ENCODE results near the gene RAB7A. TPM values are rescaled to one million over a fixed set of nuclear protein-coding genes. Genes with fewer than 3 reads are reported as not detected.

RAB7A gene
- total RNA-seq, 1 experiment from 2014 or later, result 155 TPM

GRCh38 chr3:128801779-128802380 lies 75.9 kb downstream of the RAB7A start:
- no peaks in the 10 kb centered on the region for H3K79me2 ChIP-seq (ENCODE audit: insufficient read depth, low read length)
- no peak overlapping the region for H2BK20ac ChIP-seq (ENCODE audit: low read depth, low read length, poor library complexity, severe bottlenecking)
- no peak for TF ChIP-seq CTCF (conservative IDR thresholded peaks at IDR 0.05)
- H3K23me2 ChIP-seq (ENCODE audit: insufficient read length, low read depth, low read length, poor library complexity, severe bottlenecking), result no peaks in the 10 kb centered on the region
- no peak overlapping the region for H3K9ac ChIP-seq (ENCODE audit: extremely low read depth, insufficient read length, low read length)
- H3K27ac Mint-ChIP-seq, result no peak overlapping the region; a peak in 1 of 7 replicates
- H3K9me3 Mint-ChIP-seq, result no peaks in the 10 kb centered on the region
- no peak overlapping the region for H3K4me3 Mint-ChIP-seq
- no peaks in the 10 kb centered on the region for H3K9me3 ChIP-seq (ENCODE audit: control insufficient read depth, low read depth, low read length)
- H3K27me3 ChIP-seq (ENCODE audit: insufficient read depth, low read length), result no peaks in the 10 kb centered on the region
- no peak overlapping the region for H3T11ph ChIP-seq (ENCODE audit: low read length)
- no peaks in the 10 kb centered on the region for H3K4me1 ChIP-seq (ENCODE audit: insufficient read depth, low read length)
- H2AFZ ChIP-seq (ENCODE audit: low read length), result no peak overlapping the region
- H2BK120ac ChIP-seq (ENCODE audit: low read depth, low read length, poor library complexity, severe bottlenecking), result no peak overlapping the region
- peaks cover 13 to 20% of the 10 kb centered on the region in 2 experiments for H3K4me1 Mint-ChIP-seq
- no peak overlapping the region for H3K14ac ChIP-seq (ENCODE audit: insufficient read depth, low read length)
- H4K8ac ChIP-seq (replicated peaks; ENCODE audit: insufficient read length, low read depth, low read length), result no peak overlapping the region
- no peak overlapping the region for H2BK5ac ChIP-seq (ENCODE audit: insufficient read length, low read length)
- H3K56ac ChIP-seq (ENCODE audit: insufficient read length, low read depth, low read length), result no peak overlapping the region
- no peaks in the 10 kb centered on the region for H4K20me1 ChIP-seq (ENCODE audit: control insufficient read depth, insufficient read depth, insufficient read length)
- H3K79me1 ChIP-seq (ENCODE audit: insufficient read depth, low read depth, low read length, poor library complexity, severe bottlenecking), result peaks cover 2% of the 10 kb centered on the region
- no peak overlapping the region for H2BK15ac ChIP-seq (ENCODE audit: low read depth, low read length)
- no peaks in the 10 kb centered on the region for H3K27me3 Mint-ChIP-seq (ENCODE audit: low read depth)
- no peak overlapping the region for H4K91ac ChIP-seq (ENCODE audit: insufficient read length, low read depth, low read length)
- H3K18ac ChIP-seq (ENCODE audit: insufficient read length, low read depth, low read length), result no peak overlapping the region
- H4K5ac ChIP-seq (ENCODE audit: insufficient read length, low read depth, low read length), result no peak overlapping the region
- no CpG with 5 or more reads among the region's 2 CpGs for WGBS (ENCODE audit: extremely low coverage, insufficient read length, low lambda C conversion rate)
- no peak for DNase-seq
- peaks cover 36 to 69% (median 56%) of the 10 kb centered on the region in 3 experiments; a peak in 6 of 7 replicates for H3K36me3 Mint-ChIP-seq (ENCODE audit: insufficient read depth in 1 of 3, low read depth in 3 of 3)
- no peak overlapping the region for H3K23ac ChIP-seq (ENCODE audit: insufficient read length, low read depth, low read length)
- H3K4me2 ChIP-seq (ENCODE audit: insufficient read depth, insufficient read length, low read length), result no peak overlapping the region
- H2BK12ac ChIP-seq (ENCODE audit: insufficient read length, low read depth, low read length), result no peak overlapping the region
- no peak overlapping the region for H3K4ac ChIP-seq (ENCODE audit: low read depth, low read length)
- no peak overlapping the region for H2AK5ac ChIP-seq (ENCODE audit: insufficient read length, low read length)
- H3K27ac ChIP-seq (ENCODE audit: insufficient read length, low read depth, low read length), result no peak overlapping the region

Measured in H9 (cell line).